ENCODE measurements around the gene GLE1.
A peak's percentile ranks its signal among the peaks of the same experiment; 100 is the strongest.

GLE1 gene

DNA sequence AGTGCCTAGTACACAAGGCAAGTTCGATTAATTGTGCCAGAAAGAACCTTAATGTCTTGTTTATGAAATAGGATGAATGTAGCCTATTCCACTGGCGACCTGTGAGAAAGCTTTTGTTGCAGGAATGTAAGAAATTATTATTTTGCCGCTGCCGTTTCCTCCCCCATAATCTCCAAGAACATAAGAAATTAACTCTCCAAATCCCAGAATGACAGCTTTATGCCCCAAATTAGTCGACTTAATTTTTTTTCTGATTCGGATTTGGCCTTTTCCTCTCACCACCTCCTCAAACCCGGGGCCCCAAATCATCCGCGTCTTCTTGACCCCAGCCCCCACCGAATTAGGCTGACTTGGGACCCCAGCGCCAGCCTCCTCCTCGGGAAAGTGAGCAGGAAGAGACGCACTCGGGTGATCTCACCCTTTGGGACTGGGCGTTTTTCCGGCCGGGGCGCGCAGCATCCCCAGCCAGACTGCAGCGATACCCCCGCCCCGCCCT is 47.2 kb downstream of the GLE1 start:
- Histone ChIP-seq H3K27ac (ENCODE audit: low read length) (no peak overlapping the region), H3K4me3 (ENCODE audit: low read length) (peak overlapping the region; percentile 94), H3K4me1 (ENCODE audit: low read length) (peaks cover 27% of the 10 kb centered on the region)

DNA sequence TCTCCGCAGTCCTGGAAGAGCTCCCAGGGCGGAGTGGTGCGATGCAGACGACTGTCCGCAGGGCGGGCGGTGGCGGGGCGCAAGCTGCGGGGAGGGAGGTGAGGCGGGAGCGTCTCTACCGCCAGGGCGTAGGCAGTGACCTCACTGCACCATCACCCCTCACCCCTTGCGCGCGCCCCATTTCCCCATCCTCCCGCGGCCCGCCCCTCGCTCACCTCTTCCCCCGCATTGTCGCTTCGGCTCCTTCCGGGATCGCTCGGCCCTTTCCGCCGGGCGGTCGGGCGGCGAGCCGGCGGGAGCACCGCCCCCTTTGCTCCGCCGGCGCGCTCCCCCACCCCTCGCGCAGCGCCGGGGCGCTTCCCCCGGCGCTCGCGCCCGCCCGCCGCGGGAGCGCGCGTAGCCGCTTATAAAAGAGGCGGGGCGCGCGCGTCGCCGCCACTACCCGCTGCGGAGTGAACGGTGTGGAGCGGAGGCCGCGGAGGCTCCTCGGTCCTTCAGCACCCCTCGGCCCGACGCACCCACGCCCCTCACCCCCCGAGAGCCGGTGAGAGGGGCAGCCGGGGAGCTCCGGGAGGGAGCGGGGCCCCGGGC is 47.7 kb downstream of the GLE1 start, which contains the start of gene SPTAN1:
Gene SPTAN1 (plus strand): TSS at position 435 of the 591 bp plus-strand sequence. CDS start 14,154 bp downstream, outside the sequence.
- Histone ChIP-seq H3K27ac (ENCODE audit: low read length) (0 out of 2 replicates have a peak within 1 kb of the TSS, but pooled peaks have one; percentile 21), H2AFZ (ENCODE audit: low read depth, low read length) (peak within 1 kb of the TSS; percentile 96), H3K79me2 (ENCODE audit: low read length) (peaks cover 35% of the 10 kb centered on the region), H3K27me3 (ENCODE audit: low read depth, low read length) (no peaks in the 10 kb centered on the region), H3K4me3 (ENCODE audit: low read length) (peak within 1 kb of the TSS; percentile 94), H3K9me3 (ENCODE audit: insufficient read depth, low read length) (no peaks in the 10 kb centered on the region), H3K36me3 (replicated peaks; ENCODE audit: low read depth, low read length) (peaks cover 2% of the 10 kb centered on the region), H4K20me1 (ENCODE audit: insufficient read depth, low read length) (peaks cover 27% of the 10 kb centered on the region; the same call in 1 of the 2 replicates), H3K4me1 (ENCODE audit: low read length) (peaks cover 27% of the 10 kb centered on the region), H3K9ac (ENCODE audit: low read length) (peak within 1 kb of the TSS; percentile 80), H3K4me2 (ENCODE audit: low read length) (peak within 1 kb of the TSS; percentile 91)
- TF ChIP-seq, protein P1, sequence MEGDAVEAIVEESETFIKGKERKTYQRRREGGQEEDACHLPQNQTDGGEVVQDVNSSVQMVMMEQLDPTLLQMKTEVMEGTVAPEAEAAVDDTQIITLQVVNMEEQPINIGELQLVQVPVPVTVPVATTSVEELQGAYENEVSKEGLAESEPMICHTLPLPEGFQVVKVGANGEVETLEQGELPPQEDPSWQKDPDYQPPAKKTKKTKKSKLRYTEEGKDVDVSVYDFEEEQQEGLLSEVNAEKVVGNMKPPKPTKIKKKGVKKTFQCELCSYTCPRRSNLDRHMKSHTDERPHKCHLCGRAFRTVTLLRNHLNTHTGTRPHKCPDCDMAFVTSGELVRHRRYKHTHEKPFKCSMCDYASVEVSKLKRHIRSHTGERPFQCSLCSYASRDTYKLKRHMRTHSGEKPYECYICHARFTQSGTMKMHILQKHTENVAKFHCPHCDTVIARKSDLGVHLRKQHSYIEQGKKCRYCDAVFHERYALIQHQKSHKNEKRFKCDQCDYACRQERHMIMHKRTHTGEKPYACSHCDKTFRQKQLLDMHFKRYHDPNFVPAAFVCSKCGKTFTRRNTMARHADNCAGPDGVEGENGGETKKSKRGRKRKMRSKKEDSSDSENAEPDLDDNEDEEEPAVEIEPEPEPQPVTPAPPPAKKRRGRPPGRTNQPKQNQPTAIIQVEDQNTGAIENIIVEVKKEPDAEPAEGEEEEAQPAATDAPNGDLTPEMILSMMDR (IDR thresholded peaks at IDR 0.05; ENCODE audit: low read depth, low read length): no peak
- TF ChIP-seq EZH2phosphoT487 (IDR thresholded peaks at IDR 0.05; ENCODE audit: low read depth): no peak

More for the DNA sequence above, 47.2 kb downstream of the GLE1 start:
- peak overlapping the region; percentile 85 for H3K4me2 ChIP-seq (ENCODE audit: low read length)
- H3K36me3 ChIP-seq (replicated peaks; ENCODE audit: low read depth, low read length): peaks cover 2% of the 10 kb centered on the region
- peak overlapping the region; percentile 79 for H3K9ac ChIP-seq (ENCODE audit: low read length)
- peaks cover 22% of the 10 kb centered on the region; the same call in 1 of the 2 replicates for H4K20me1 ChIP-seq (ENCODE audit: insufficient read depth, low read length)
- H3K9me3 ChIP-seq (ENCODE audit: insufficient read depth, low read length): no peaks in the 10 kb centered on the region
- TF ChIP-seq, protein P1 (IDR thresholded peaks at IDR 0.05; ENCODE audit: low read depth, low read length): no peak
- TF ChIP-seq EZH2phosphoT487 (IDR thresholded peaks at IDR 0.05; ENCODE audit: low read depth): no peak
- peaks cover 29% of the 10 kb centered on the region for H3K79me2 ChIP-seq (ENCODE audit: low read length)
- H3K27me3 ChIP-seq (ENCODE audit: low read depth, low read length): no peaks in the 10 kb centered on the region
- peak overlapping the region; percentile 96 for H2AFZ ChIP-seq (ENCODE audit: low read depth, low read length)

DNA sequence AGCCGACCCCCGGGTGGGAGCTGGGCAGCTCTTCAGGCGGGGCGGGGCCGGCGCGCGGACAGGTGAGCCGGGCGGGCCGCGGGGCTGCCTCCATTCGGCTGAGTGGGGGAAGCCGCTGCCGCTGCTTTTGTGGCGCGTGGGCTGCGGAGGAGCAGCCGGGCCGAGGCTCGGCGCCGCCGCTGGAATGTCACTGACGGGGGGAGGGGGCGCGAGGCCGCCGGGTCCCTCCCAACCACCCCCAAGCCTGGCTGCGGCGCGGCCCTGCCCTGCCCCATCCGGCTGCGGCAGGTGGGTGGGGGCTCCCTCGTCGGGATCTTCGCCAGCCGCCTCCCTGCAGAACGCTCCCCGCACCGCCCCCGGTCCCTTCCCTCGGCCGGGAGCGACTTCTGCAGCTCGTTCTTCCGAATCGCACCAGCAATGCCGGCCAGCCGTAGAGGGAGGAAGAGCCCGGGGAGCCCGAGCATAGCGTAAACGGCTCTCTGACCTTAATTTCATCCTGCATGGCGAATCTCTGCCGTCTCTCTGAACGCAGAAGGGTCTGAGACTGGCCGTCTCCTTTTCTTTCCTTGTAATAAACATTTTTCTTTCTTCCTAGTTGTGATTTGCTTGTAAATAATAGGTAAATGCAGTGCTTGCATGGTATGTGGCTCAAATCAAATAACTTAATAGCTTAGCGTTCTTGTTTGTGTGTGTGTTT is 48.4 kb downstream of the GLE1 start:
- Histone ChIP-seq H3K9ac (ENCODE audit: low read length) (peak overlapping the region; percentile 80), H4K20me1 (ENCODE audit: insufficient read depth, low read length) (peaks cover 29% of the 10 kb centered on the region; the same call in 1 of the 2 replicates), H3K36me3 (replicated peaks; ENCODE audit: low read depth, low read length) (peaks cover 2% of the 10 kb centered on the region), H3K9me3 (ENCODE audit: insufficient read depth, low read length) (no peaks in the 10 kb centered on the region), H3K27ac (ENCODE audit: low read length) (0 out of 2 replicates have a peak overlapping the region, but pooled peaks have one; percentile 21), H2AFZ (ENCODE audit: low read depth, low read length) (peak overlapping the region; percentile 2; the same call in 1 of the 2 replicates), H3K79me2 (ENCODE audit: low read length) (peaks cover 38% of the 10 kb centered on the region), H3K27me3 (ENCODE audit: low read depth, low read length) (no peaks in the 10 kb centered on the region), H3K4me3 (ENCODE audit: low read length) (peak overlapping the region; percentile 94), H3K4me1 (ENCODE audit: low read length) (peaks cover 27% of the 10 kb centered on the region), H3K4me2 (ENCODE audit: low read length) (peak overlapping the region; percentile 91)
- TF ChIP-seq, protein P1 (IDR thresholded peaks at IDR 0.05; ENCODE audit: low read depth, low read length): no peak
- no peak for TF ChIP-seq EZH2phosphoT487 (IDR thresholded peaks at IDR 0.05; ENCODE audit: low read depth)

DNA sequence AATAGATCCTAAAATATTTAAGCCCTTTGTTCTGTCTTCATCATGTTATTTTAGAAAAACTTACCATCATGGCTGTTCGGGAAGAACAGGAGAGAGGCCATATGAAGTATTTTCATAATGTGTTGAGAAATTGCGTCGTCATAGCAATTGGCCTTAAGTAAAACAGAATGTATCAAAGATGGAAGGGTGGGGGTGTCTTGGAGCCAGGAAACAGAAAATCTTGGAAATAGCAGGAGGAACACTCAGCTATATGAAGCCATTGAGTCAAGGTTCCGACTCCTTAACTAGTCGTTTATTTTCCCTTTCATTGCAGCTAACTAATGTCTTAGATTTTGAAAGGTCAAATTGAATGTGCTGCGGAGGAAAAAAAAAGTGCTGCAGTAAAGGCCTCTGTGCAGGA is 49.2 kb downstream of the GLE1 start:
- H3K79me2 ChIP-seq (ENCODE audit: low read length): peaks cover 45% of the 10 kb centered on the region
- no peaks in the 10 kb centered on the region for H3K27me3 ChIP-seq (ENCODE audit: low read depth, low read length)
- H4K20me1 ChIP-seq (ENCODE audit: insufficient read depth, low read length): peaks cover 29% of the 10 kb centered on the region; the same call in 1 of the 2 replicates
- peak overlapping the region; percentile 94 for H3K4me3 ChIP-seq (ENCODE audit: low read length)
- peaks cover 29% of the 10 kb centered on the region for H3K4me1 ChIP-seq (ENCODE audit: low read length)
- peaks cover 2% of the 10 kb centered on the region for H3K36me3 ChIP-seq (replicated peaks; ENCODE audit: low read depth, low read length)
- peak overlapping the region; percentile 80 for H3K9ac ChIP-seq (ENCODE audit: low read length)
- no peaks in the 10 kb centered on the region for H3K9me3 ChIP-seq (ENCODE audit: insufficient read depth, low read length)
- H2AFZ ChIP-seq (ENCODE audit: low read depth, low read length): no peak overlapping the region
- TF ChIP-seq EZH2phosphoT487 (IDR thresholded peaks at IDR 0.05; ENCODE audit: low read depth): no peak
- peak overlapping the region; percentile 91 for H3K4me2 ChIP-seq (ENCODE audit: low read length)
- H3K27ac ChIP-seq (ENCODE audit: low read length): no peak overlapping the region

Measured in OCI-LY3 (cell line).